ENCODE measurements around the gene UBE3B.

Gene UBE3B

GRCh38 chr12:109568486-109568885 is 91.1 kb downstream of the UBE3B start:
- H3K27me3 ChIP-seq (ENCODE audit: control insufficient read depth, insufficient read depth, low read length) = no peaks in the 10 kb centered on the region
- H3K4me1 ChIP-seq (ENCODE audit: control insufficient read depth, insufficient read depth, low read length) = no peaks in the 10 kb centered on the region
- no peak overlapping the region for H3K9ac ChIP-seq (ENCODE audit: low read length)
- H3K4me3 ChIP-seq (ENCODE audit: low read length) = no peak overlapping the region
- H3K36me3 ChIP-seq (ENCODE audit: control insufficient read depth, insufficient read depth, low read length) = peaks cover 13% of the 10 kb centered on the region
- H3K27ac ChIP-seq (ENCODE audit: low read depth, low read length) = no peak overlapping the region

GRCh38 chr12:109571773-109572505 is 94.5 kb downstream of the UBE3B start:
- H3K4me3 ChIP-seq (ENCODE audit: low read length) = no peak overlapping the region
- peaks cover 9% of the 10 kb centered on the region for H3K4me1 ChIP-seq (ENCODE audit: control insufficient read depth, insufficient read depth, low read length)

DNA sequence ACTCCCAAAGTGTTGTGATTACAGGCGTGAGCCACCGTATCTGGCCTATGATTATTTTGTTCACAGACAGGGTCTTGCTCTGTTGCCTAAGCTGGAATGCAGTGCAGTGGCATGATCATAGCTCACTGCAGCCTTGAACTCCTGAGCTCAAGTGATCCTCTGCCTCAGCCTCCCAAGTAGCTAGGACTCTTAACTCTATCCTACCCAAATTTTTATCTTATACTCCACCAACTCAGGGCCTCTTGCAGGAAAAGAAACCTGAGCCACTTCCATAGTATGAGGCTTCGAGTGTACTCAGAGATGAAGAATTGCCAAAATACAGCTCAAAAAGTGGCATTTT is 95.0 kb downstream of the UBE3B start:
- no peak overlapping the region for H3K9ac ChIP-seq (ENCODE audit: low read length)
- H3K27ac ChIP-seq (ENCODE audit: low read depth, low read length) = no peak overlapping the region
- no peaks in the 10 kb centered on the region for H3K27me3 ChIP-seq (ENCODE audit: control insufficient read depth, insufficient read depth, low read length)
- peaks cover 7% of the 10 kb centered on the region for H3K36me3 ChIP-seq (ENCODE audit: control insufficient read depth, insufficient read depth, low read length)
- H3K4me3 ChIP-seq (ENCODE audit: low read length) = peak overlapping the region; percentile 83
- H3K4me1 ChIP-seq (ENCODE audit: control insufficient read depth, insufficient read depth, low read length) = peaks cover 9% of the 10 kb centered on the region

More at GRCh38 chr12:109571773-109572505, 94.5 kb downstream of the UBE3B start:
- Histone ChIP-seq H3K9ac (ENCODE audit: low read length) (no peak overlapping the region), H3K27ac (ENCODE audit: low read depth, low read length) (no peak overlapping the region), H3K36me3 (ENCODE audit: control insufficient read depth, insufficient read depth, low read length) (peaks cover 7% of the 10 kb centered on the region), H3K27me3 (ENCODE audit: control insufficient read depth, insufficient read depth, low read length) (no peaks in the 10 kb centered on the region)

DNA sequence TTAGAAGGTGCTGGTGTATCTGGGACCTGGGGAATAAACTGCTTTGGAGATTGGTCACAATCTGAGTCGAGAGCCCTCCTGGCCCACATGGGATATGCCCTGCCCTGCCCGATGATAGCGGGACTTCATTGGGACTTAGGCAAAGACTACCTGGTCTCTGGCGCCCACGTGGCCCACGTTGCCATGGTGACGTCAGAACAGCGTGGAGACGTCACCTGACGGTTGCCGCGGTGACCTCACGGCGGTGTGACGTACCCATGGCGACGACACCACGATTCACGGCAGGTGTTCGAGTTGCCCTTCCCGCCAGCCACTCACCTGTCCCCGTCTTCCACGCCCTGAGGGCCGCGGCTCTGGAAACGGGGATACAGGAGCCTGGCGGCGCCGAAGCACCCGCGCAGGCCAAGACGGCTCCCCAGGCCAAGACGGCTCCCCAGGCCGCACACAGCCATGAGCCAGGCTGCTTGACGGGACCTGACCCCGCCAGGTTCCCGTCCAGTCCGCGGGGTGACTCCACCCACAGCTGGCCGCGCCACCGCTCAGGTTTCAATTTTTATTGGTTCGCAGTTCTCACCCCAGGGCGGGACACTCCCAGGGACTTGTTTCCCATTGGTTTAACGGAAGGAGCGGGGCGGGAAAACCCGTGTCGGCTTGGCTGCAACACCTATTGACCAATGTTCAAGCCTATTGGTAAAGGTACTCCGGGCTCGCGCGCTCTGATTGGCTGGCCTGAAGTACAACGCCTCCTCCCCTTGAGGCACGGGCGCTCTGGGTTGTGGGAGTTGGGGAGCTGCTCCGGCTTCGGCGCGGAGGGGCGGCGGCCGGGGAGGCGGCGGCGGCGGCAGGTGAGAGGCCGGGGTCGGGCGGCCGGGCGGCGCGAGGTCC is 95.8 kb downstream of the UBE3B start, which contains the start of the genes MMAB and MVK:
MMAB (minus strand) TSS at position 476 of the 885 bp plus-strand sequence; CDS start at position 452, 24 bp downstream.
MVK (plus strand) TSS at position 766 of the 885 bp plus-strand sequence. CDS start 1,029 bp downstream, outside the sequence.
- Histone ChIP-seq H3K4me1 (ENCODE audit: control insufficient read depth, insufficient read depth, low read length) (peaks cover 9% of the 10 kb centered on the region), H3K36me3 (ENCODE audit: control insufficient read depth, insufficient read depth, low read length) (peaks cover 8% of the 10 kb centered on the region), H3K27me3 (ENCODE audit: control insufficient read depth, insufficient read depth, low read length) (no peaks in the 10 kb centered on the region)

DNA sequence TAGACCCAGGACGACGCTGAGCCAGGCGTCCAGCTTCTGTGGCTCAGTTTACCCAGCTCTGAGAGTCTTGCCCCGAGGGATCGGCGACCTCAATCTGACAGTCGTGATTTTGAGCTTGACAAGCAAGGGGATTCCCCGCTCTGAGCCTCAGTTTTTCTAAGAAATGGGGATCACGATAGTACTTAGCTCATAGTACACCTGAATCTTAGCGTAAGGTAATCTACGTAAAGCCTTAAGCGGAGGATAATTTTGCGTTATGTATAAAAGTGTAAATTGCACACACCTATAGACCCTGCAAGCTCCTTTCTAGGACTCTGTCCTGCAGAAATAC is 96.4 kb downstream of the UBE3B start:
- peak overlapping the region; percentile 80 for H3K4me3 ChIP-seq (ENCODE audit: low read length)
- H3K36me3 ChIP-seq (ENCODE audit: control insufficient read depth, insufficient read depth, low read length) = peaks cover 9% of the 10 kb centered on the region
- no peaks in the 10 kb centered on the region for H3K27me3 ChIP-seq (ENCODE audit: control insufficient read depth, insufficient read depth, low read length)
- H3K9ac ChIP-seq (ENCODE audit: low read length) = peak overlapping the region; percentile 33
- H3K27ac ChIP-seq (ENCODE audit: low read depth, low read length) = no peak overlapping the region
- peaks cover 9% of the 10 kb centered on the region for H3K4me1 ChIP-seq (ENCODE audit: control insufficient read depth, insufficient read depth, low read length)

More for the DNA sequence above, 95.8 kb downstream of the UBE3B start, which contains the start of the genes MMAB and MVK:
- Histone ChIP-seq H3K4me3 (ENCODE audit: low read length) (peak within 1 kb of the TSS; percentile 83), H3K9ac (ENCODE audit: low read length) (peak within 1 kb of the TSS; percentile 33), H3K27ac (ENCODE audit: low read depth, low read length) (peak within 1 kb of the TSS; percentile 56)

- Histone ChIP-seq H3K4me1 (ENCODE audit: control insufficient read depth, insufficient read depth, low read length) (peaks cover 9% of the 10 kb centered on the region), H3K9ac (ENCODE audit: low read length) (no peak overlapping the region), H3K27ac (ENCODE audit: low read depth, low read length) (no peak overlapping the region), H3K4me3 (ENCODE audit: low read length) (no peak overlapping the region), H3K27me3 (ENCODE audit: control insufficient read depth, insufficient read depth, low read length) (no peaks in the 10 kb centered on the region), H3K36me3 (ENCODE audit: control insufficient read depth, insufficient read depth, low read length) (peaks cover 20% of the 10 kb centered on the region)
These were observed 98.2 kb downstream of the UBE3B start for GRCh38 chr12:109575683-109576082.

DNA sequence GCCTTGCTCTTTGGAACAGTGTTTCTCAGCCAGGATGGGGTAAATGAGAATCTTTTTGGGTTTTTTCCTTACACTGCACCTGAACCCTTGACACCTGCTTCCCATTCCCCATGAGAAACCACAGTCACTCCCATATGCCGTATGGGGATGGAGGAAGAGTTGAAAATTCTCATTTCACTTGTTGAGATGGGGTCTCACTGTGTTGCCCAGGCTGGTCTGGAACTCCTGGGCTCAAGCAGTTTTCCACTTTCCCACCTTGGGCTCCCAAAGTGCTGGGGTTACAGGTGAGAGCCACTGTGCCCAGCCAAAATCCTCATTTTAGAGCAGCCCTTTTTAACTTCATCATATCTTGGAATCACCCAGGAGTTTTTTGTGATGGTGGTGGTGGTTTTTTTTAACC is 99.9 kb downstream of the UBE3B start:
- H3K27me3 ChIP-seq (ENCODE audit: control insufficient read depth, insufficient read depth, low read length) = no peaks in the 10 kb centered on the region
- H3K4me3 ChIP-seq (ENCODE audit: low read length) = no peak overlapping the region
- no peak overlapping the region for H3K27ac ChIP-seq (ENCODE audit: low read depth, low read length)
- H3K9ac ChIP-seq (ENCODE audit: low read length) = no peak overlapping the region
- peaks cover 23% of the 10 kb centered on the region for H3K36me3 ChIP-seq (ENCODE audit: control insufficient read depth, insufficient read depth, low read length)
- H3K4me1 ChIP-seq (ENCODE audit: control insufficient read depth, insufficient read depth, low read length) = peaks cover 9% of the 10 kb centered on the region

GRCh38 chr12:109578330-109578927 is 101.0 kb downstream of the UBE3B start:
- H3K27me3 ChIP-seq (ENCODE audit: control insufficient read depth, insufficient read depth, low read length) = no peaks in the 10 kb centered on the region
- H3K36me3 ChIP-seq (ENCODE audit: control insufficient read depth, insufficient read depth, low read length) = peaks cover 23% of the 10 kb centered on the region
- H3K27ac ChIP-seq (ENCODE audit: low read depth, low read length) = no peak overlapping the region
- no peak overlapping the region for H3K9ac ChIP-seq (ENCODE audit: low read length)
- H3K4me3 ChIP-seq (ENCODE audit: low read length) = no peak overlapping the region
- H3K4me1 ChIP-seq (ENCODE audit: control insufficient read depth, insufficient read depth, low read length) = peaks cover 9% of the 10 kb centered on the region

- Histone ChIP-seq H3K9ac (ENCODE audit: low read length) (no peak overlapping the region), H3K36me3 (ENCODE audit: control insufficient read depth, insufficient read depth, low read length) (peaks cover 26% of the 10 kb centered on the region), H3K4me1 (ENCODE audit: control insufficient read depth, insufficient read depth, low read length) (peaks cover under 1% of the 10 kb centered on the region), H3K27ac (ENCODE audit: low read depth, low read length) (no peak overlapping the region), H3K27me3 (ENCODE audit: control insufficient read depth, insufficient read depth, low read length) (no peaks in the 10 kb centered on the region), H3K4me3 (ENCODE audit: low read length) (no peak overlapping the region)
These were observed 102.2 kb downstream of the UBE3B start for GRCh38 chr12:109579639-109580038.

- no peaks in the 10 kb centered on the region for H3K4me1 ChIP-seq (ENCODE audit: control insufficient read depth, insufficient read depth, low read length)
- no peaks in the 10 kb centered on the region for H3K27me3 ChIP-seq (ENCODE audit: control insufficient read depth, insufficient read depth, low read length)
- peaks cover 26% of the 10 kb centered on the region for H3K36me3 ChIP-seq (ENCODE audit: control insufficient read depth, insufficient read depth, low read length)
- H3K9ac ChIP-seq (ENCODE audit: low read length) = no peak overlapping the region
- H3K4me3 ChIP-seq (ENCODE audit: low read length) = no peak overlapping the region
- no peak overlapping the region for H3K27ac ChIP-seq (ENCODE audit: low read depth, low read length)
These were observed 102.8 kb downstream of the UBE3B start for GRCh38 chr12:109580272-109580671.

DNA sequence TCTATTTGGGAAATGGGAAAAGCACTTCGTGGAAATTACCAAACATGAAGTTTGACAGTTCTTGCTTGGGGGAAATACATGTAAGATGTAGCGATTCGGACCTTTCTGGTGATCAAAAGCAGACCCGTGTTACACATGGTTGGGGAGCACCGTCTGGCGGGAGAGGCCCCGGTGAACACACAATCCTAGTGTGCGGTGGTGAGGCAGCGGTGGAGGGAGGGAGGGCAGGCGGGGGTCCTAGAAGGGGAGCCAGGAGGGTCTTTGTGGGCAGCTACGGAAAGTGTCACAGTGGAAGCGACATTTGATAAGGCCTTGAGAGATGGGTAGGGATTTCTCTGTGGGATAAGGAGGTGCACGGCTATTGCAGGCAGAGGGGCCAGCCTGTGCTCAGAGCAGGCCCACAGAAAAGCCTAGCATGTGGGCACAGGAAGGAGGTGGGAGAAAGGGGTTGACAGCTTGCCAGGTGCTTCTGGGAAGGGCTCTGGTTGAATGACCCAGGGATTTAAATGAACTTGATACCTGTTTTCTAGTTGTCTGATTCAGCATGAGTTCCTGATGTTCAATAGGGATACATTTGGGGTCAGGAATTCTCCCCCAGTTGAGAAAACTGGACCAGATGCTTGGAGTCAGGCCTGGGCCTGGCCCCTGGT is 103.4 kb downstream of the UBE3B start:
- Histone ChIP-seq H3K4me1 (ENCODE audit: control insufficient read depth, insufficient read depth, low read length) (no peaks in the 10 kb centered on the region), H3K4me3 (ENCODE audit: low read length) (no peak overlapping the region), H3K36me3 (ENCODE audit: control insufficient read depth, insufficient read depth, low read length) (peaks cover 26% of the 10 kb centered on the region), H3K9ac (ENCODE audit: low read length) (no peak overlapping the region), H3K27ac (ENCODE audit: low read depth, low read length) (no peak overlapping the region), H3K27me3 (ENCODE audit: control insufficient read depth, insufficient read depth, low read length) (no peaks in the 10 kb centered on the region)

DNA sequence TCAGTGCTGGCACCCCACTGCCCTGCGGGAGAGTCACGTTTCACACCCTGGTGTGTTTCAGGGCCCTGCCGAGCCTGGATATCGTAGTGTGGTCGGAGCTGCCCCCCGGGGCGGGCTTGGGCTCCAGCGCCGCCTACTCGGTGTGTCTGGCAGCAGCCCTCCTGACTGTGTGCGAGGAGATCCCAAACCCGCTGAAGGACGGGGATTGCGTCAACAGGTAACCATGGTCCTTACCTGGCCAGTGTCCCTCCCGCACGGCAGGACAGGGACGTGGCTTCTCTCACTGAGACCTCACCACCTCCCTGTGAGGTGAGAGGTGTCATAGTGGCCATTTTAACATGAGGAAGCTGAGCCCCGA is 103.9 kb downstream of the UBE3B start:
- Histone ChIP-seq H3K27me3 (ENCODE audit: control insufficient read depth, insufficient read depth, low read length) (no peaks in the 10 kb centered on the region), H3K4me3 (ENCODE audit: low read length) (no peak overlapping the region)

More for the DNA sequence above, 103.9 kb downstream of the UBE3B start:
- no peak overlapping the region for H3K9ac ChIP-seq (ENCODE audit: low read length)
- no peaks in the 10 kb centered on the region for H3K4me1 ChIP-seq (ENCODE audit: control insufficient read depth, insufficient read depth, low read length)
- no peak overlapping the region for H3K27ac ChIP-seq (ENCODE audit: low read depth, low read length)
- peaks cover 26% of the 10 kb centered on the region for H3K36me3 ChIP-seq (ENCODE audit: control insufficient read depth, insufficient read depth, low read length)

All from rectal smooth muscle tissue (tissue), 1 donor.